GM06990 (cell line): ENCODE results near the gene NPC1.
"Not testable (repeated sequence)": the region's sequence is repeated elsewhere in the genome, so short reads cannot be mapped to it uniquely, and the experiment has no call there.

Experiments
- DNase-seq: peaks from one replicate; pipeline ENCODE4 v3.0.0-alpha.2; 2011; ENCODE audit not compliant: insufficient read length; ENCODE audit errors: extremely low read depth
- H3K27me3 ChIP-seq: replicated peaks from 2 replicates; pipeline ENCODE4 v1.6.0; 2011; ENCODE audit warnings: low read length; ENCODE audit not compliant: control insufficient read depth, insufficient read depth
- H3K36me3 ChIP-seq: 2 replicates; pipeline ENCODE4 v1.5.1; 2011; ENCODE audit warnings: low read length; ENCODE audit not compliant: control insufficient read depth, insufficient read depth
- H3K4me3 ChIP-seq: replicated peaks from 2 replicates; pipeline ENCODE4 v1.5.1; 2011; ENCODE audit warnings: low read depth, mild to moderate bottlenecking, control low read depth, low read length
- TF ChIP-seq, protein P1 (sequence below): IDR thresholded peaks from 2 replicates; pipeline ENCODE4 v1.5.1; 2011; ENCODE audit warnings: low read length, control low read depth, mild to moderate bottlenecking, inconsistent platforms; ENCODE audit not compliant: insufficient read depth, poor library complexity, severe bottlenecking

Gene NPC1

DNA sequence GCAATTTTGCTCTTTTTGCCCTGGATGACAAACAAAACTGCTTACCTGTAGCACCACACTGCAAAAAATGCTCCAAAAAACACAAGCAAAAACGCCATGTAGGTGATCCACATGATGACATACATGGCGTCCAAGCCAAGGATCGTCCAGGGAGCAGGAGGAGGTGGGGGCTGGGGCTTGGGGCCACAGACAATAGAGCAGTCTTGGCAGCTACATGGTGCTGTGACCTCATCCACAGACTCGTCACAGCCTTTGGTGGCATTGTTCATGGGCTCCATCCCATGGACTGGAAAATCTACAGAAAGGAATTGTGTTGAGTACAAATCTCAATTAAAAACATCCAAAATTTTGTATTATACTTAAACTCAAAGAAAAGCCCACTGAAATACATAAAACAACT lies 26.1 kb downstream of the NPC1 start:
- no peak overlapping the region for H3K4me3 ChIP-seq
- DNase-seq, result no peak
- TF ChIP-seq, protein P1, sequence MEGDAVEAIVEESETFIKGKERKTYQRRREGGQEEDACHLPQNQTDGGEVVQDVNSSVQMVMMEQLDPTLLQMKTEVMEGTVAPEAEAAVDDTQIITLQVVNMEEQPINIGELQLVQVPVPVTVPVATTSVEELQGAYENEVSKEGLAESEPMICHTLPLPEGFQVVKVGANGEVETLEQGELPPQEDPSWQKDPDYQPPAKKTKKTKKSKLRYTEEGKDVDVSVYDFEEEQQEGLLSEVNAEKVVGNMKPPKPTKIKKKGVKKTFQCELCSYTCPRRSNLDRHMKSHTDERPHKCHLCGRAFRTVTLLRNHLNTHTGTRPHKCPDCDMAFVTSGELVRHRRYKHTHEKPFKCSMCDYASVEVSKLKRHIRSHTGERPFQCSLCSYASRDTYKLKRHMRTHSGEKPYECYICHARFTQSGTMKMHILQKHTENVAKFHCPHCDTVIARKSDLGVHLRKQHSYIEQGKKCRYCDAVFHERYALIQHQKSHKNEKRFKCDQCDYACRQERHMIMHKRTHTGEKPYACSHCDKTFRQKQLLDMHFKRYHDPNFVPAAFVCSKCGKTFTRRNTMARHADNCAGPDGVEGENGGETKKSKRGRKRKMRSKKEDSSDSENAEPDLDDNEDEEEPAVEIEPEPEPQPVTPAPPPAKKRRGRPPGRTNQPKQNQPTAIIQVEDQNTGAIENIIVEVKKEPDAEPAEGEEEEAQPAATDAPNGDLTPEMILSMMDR, result no peak
- no peaks in the 10 kb centered on the region for H3K27me3 ChIP-seq
- peaks cover 20% of the 10 kb centered on the region for H3K36me3 ChIP-seq

DNA sequence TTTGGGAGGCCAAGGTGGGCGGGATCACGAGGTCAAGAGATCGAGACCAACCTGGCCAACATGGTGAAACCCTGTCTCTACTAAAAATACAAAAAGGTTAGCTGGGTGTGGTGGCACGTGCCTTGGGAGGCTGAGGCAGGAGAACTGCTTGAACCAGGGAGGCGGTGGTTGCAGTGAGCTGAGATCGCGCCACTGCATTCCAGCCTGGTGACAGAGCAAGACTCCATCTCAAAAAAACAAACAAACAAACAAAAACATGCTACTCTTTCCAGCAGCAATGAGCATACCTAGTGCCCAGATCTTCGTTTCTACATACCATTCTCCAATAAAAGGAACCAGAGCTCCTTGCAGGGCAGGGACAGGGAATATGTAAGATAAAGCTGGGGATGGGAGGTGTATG lies 28.8 kb downstream of the NPC1 start:
- H3K4me3 ChIP-seq, DNase-seq, H3K27me3 ChIP-seq: not testable (repeated sequence)
- peaks cover 33% of the 10 kb centered on the region for H3K36me3 ChIP-seq

DNA sequence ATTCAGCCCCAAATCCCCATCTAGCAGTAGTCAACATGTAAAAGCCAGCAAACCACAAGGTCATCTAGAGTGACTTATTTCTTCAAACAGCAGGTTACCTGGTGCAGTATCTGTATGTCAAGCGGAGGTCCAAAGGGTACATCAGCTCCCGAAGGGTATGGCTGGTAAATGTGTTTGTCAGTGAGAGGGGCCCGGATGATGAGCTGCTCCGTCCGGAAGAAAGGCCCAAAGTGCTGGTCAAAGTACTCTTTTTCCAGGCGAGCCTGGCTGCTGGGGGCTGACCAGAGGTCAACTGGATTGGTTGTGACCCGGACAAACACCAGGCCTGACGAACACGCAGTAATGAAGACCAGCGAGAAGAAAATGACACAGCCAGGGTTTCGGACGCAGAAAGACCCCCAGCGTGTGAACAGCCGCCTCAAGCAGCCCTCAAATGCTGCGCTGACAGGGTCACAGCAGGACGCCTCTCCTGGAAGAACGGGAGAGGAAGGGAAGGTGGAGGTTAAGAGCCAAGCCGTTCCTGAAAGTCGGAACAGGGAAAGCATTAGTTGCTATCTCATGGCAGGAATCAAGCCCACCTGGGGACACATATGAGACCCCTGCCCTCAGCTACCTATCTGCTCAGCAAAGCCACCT lies 30.0 kb downstream of the NPC1 start:
- Histone ChIP-seq H3K36me3 (peaks cover 34% of the 10 kb centered on the region), H3K27me3 (no peaks in the 10 kb centered on the region), H3K4me3 (no peak overlapping the region)
- TF ChIP-seq, protein P1, result no peak
- no peak for DNase-seq

DNA sequence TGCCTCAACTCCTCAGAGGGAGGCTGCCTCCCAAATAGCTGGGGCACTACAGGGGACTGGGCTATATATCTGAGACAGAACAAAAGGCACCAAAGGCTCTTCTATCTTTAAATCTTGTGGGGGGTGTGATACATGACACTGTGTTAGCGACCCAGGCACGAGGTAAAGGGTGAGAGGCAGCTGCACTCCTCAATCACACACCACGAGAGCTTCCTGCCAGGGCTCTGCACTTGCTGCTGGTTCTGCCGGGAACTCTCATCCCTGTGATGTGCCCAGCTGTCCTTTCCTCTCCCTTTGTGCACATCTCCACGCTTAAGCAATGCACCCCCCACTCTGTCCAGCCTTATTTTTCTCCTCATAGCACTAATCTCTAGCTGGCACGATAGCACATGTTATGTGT lies 32.4 kb downstream of the NPC1 start:
- TF ChIP-seq, protein P1, result no peak
- DNase-seq, result no peak
- H3K27me3 ChIP-seq, result no peaks in the 10 kb centered on the region
- H3K4me3 ChIP-seq, result no peak overlapping the region
- peaks cover 30% of the 10 kb centered on the region for H3K36me3 ChIP-seq

DNA sequence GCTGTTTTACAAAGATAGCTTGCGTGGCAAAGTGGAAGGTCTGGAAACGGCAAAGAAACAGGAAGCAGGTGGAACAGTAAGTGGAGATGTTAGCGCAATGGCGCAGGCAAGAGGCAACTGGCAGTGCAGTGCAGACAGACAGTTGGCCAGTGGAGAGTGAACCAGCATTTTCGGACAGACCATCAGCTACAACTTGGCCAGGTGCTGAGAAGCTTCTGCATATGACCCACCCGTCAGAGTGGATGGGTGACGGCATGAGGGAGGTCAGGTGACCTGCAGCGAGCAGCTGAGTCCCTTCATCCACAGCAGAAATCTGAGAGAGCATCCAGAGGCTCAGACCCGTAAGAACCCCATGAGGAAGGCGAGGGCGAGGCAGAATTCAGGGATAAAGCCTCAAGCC lies 33.8 kb downstream of the NPC1 start:
- peaks cover 30% of the 10 kb centered on the region for H3K36me3 ChIP-seq
- TF ChIP-seq, protein P1, result no peak
- no peaks in the 10 kb centered on the region for H3K27me3 ChIP-seq
- no peak overlapping the region for H3K4me3 ChIP-seq
- no peak for DNase-seq

DNA sequence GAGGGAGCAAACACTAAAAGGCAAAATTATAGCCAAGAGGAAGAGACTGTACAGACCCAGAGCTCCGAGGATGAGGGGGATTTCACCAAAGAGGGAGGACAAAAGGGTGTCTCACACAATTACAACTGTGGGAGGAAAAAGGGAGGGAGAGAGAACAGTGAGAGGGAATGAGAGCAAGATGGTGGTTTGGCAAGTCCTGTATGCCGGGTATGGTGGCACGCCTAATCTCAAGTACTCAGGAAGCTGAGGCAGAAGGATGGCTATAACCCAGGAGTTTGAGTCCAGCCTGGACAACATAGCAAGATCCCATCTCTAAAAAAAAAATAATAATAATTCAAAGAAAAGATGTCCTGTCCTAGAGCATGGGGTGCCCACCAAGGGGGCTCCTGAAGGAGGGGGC lies 34.3 kb downstream of the NPC1 start:
- Histone ChIP-seq H3K4me3 (no peak overlapping the region), H3K36me3 (peaks cover 29% of the 10 kb centered on the region), H3K27me3 (no peaks in the 10 kb centered on the region)
- DNase-seq, result no peak
- TF ChIP-seq, protein P1, result no peak
